GM12878 (cell line): ENCODE data around the gene NOTCH1. TPM values are rescaled to one million over a fixed set of nuclear protein-coding genes. Genes with fewer than 3 reads are reported as not detected.

Experiments
- ATAC-seq: fragments of 200-7000 bp; cut with Tn5 transposase; 3 replicates; pipeline ENCODE4 v1.9.1; 2020; ENCODE audit warnings: mild to moderate bottlenecking, moderate library complexity
- BruUV-seq: library from RNA; stranded (reverse); fragments of 400-500 nt; replicated peaks from 2 replicates; lab custom pipeline; 2021; lab: Mats Ljungman, UMichigan
- CTCF ChIA-PET: fragments of 300-600 bp; sonication (Branson Sonifier 250); formaldehyde crosslinking; extraction: SDS; loops from one replicate; lab custom pipeline; 2021; ENCODE audit warnings: inconsistent platforms; lab: Yijun Ruan, JAX
- POLR2A ChIA-PET: fragments of 350-600 bp; formaldehyde crosslinking; extraction: SDS; loops from one replicate; lab custom pipeline; 2021; ENCODE audit warnings: inconsistent platforms; lab: Charles Lee
- RAD21 ChIA-PET: fragments of 300-600 bp; sonication (Branson Sonifier 250); formaldehyde crosslinking; loops from one replicate; lab custom pipeline; 2023; ENCODE audit warnings: antibody characterized with exemption; ENCODE audit not compliant: unreplicated experiment; lab: Charles Lee
- SMC1A ChIA-PET: fragments of 300-600 bp; sonication (Branson Sonifier 250); formaldehyde crosslinking; loops from one replicate; lab custom pipeline; 2023; ENCODE audit not compliant: unreplicated experiment, uncharacterized antibody; lab: Charles Lee
- DNase-seq: peaks from one replicate; pipeline ENCODE4 v3.0.0-alpha.2; 2011; ENCODE audit warnings: low read depth, low spot score
- FAIRE-seq: peaks from 3 replicates; lab custom pipeline; 2011; peaks lifted over from hg19 to GRCh38; lab: Jason Lieb, UNC
- H2AFZ ChIP-seq: 2 replicates; pipeline ENCODE4 v1.6.0; 2011; ENCODE audit warnings: low read depth, low read length, control low read depth; ENCODE audit not compliant: control insufficient read depth
- H3K27ac ChIP-seq: 2 replicates; pipeline ENCODE4 v1.5.1; 2011; ENCODE audit warnings: control low read depth; ENCODE audit not compliant: control insufficient read depth, insufficient read depth
- H3K27me3 ChIP-seq, 2 experiments: replicated peaks in 1 of 2; 2 replicates each; pipeline versions ENCODE4 v1.6.0 to v1.6.1; 2011; ENCODE audit warnings: low read length in 1 of 2; ENCODE audit not compliant: control insufficient read depth in 2 of 2, insufficient read depth in 2 of 2
- H3K36me3 ChIP-seq, 2 experiments: 2 replicates each; pipeline ENCODE4 v1.5.1; 2011; ENCODE audit warnings: low read length in 1 of 2; ENCODE audit not compliant: control insufficient read depth in 2 of 2, insufficient read depth in 2 of 2
- H3K4me1 ChIP-seq: 2 replicates; pipeline ENCODE4 v1.6.1; 2011; ENCODE audit warnings: mild to moderate bottlenecking, low read length, moderate library complexity, mixed read lengths; ENCODE audit not compliant: control insufficient read depth, insufficient read depth
- H3K4me2 ChIP-seq: 2 replicates; pipeline ENCODE4 v1.6.0; 2011; ENCODE audit warnings: control low read depth; ENCODE audit not compliant: control insufficient read depth, insufficient read depth
- H3K4me3 ChIP-seq: fragments of 200-600 bp; sonication (generic); 2 replicates; pipeline ENCODE4 v1.5.1; 2016
- H3K79me2 ChIP-seq: 2 replicates; pipeline ENCODE4 v1.6.0; 2011; ENCODE audit warnings: low read length; ENCODE audit not compliant: control insufficient read depth, insufficient read depth
- H3K9ac ChIP-seq: 2 replicates; pipeline ENCODE4 v1.8.0; 2011; ENCODE audit warnings: low read length, control low read depth, mixed read lengths; ENCODE audit not compliant: control insufficient read depth, insufficient read depth
- H3K9me3 ChIP-seq: replicated peaks from 3 replicates; pipeline ENCODE4 v1.5.1; 2011; ENCODE audit warnings: mild to moderate bottlenecking, low read length; ENCODE audit not compliant: control insufficient read depth, insufficient read depth
- H4K20me1 ChIP-seq: 2 replicates; pipeline ENCODE4 v1.6.0; 2011; ENCODE audit not compliant: control insufficient read depth, insufficient read depth
- IRF5 ChIP-seq: fragments of 450-650 bp; IDR thresholded peaks from 2 replicates; pipeline ENCODE4 v1.6.1; 2017; ENCODE audit warnings: borderline replicate concordance
- PAX5 ChIP-seq: IDR thresholded peaks from 2 replicates; pipeline ENCODE4 v1.6.1; 2011; ENCODE audit warnings: low read depth, low read length, borderline replicate concordance
- PAX8 ChIP-seq: fragments of 450-650 bp; IDR thresholded peaks from 2 replicates; pipeline ENCODE4 v1.6.1; 2017; ENCODE audit warnings: mild to moderate bottlenecking, moderate library complexity
- RAD51 ChIP-seq: fragments of 450-650 bp; IDR thresholded peaks from 2 replicates; pipeline ENCODE4 v1.6.1; 2016; ENCODE audit warnings: moderate library complexity, mild to moderate bottlenecking, inconsistent platforms
- RBBP5 ChIP-seq: fragments of 200-600 bp; sonication (generic); conservative IDR thresholded peaks from 2 replicates; pipeline ENCODE4 v1.6.1; 2016
- SMAD1 ChIP-seq: fragments of 450-650 bp; IDR thresholded peaks from 2 replicates; pipeline ENCODE4 v1.6.1; 2018; ENCODE audit warnings: mild to moderate bottlenecking, low read depth; ENCODE audit not compliant: partially characterized antibody
- SPI1 ChIP-seq: IDR thresholded peaks from 2 replicates; pipeline ENCODE4 v1.6.1; 2011; ENCODE audit warnings: low read depth, mild to moderate bottlenecking, low read length, moderate library complexity, borderline replicate concordance; ENCODE audit not compliant: insufficient read depth
- ZNF592 ChIP-seq: fragments of 450-650 bp; IDR thresholded peaks from 2 replicates; pipeline ENCODE4 v1.6.1; 2017; ENCODE audit warnings: mild to moderate bottlenecking, moderate library complexity
- WGBS: methylation state at CpG from one replicate; pipeline ENCODE4 v1.1.6; 2016; ENCODE audit warnings: low lambda C conversion rate; ENCODE audit not compliant: insufficient replicate concordance, insufficient coverage; ENCODE audit errors: missing lambda C conversion rate; 5-methylcytosine and 5-hydroxymethylcytosine counted together
- in situ Hi-C: fragments of 300-500 bp; cut with MboI; formaldehyde crosslinking; loops from 9 replicates; pipeline ENCODE4 v1.14.3; 2018; ENCODE audit warnings: mixed read lengths
- intact Hi-C: fragments of 100-400 bp; cut with micrococcal nuclease; formaldehyde crosslinking; loops from one replicate; pipeline ENCODE4 v1.14.2; 2022; ENCODE audit not compliant: unreplicated experiment
- polyA plus RNA-seq, 11 experiments: library from polyadenylated mRNA; depleted of rRNA in 4 of 11; unstranded in 6 of 11; stranded (reverse) in 5 of 11; fragments of >200 nt; fragmentation: Nextera tagmentation in 4 of 11; fragmentation: Illumina TruSeq in 1 of 11; extraction: Ambion mirVana in 4 of 11; extraction: Trizol in 1 of 11; gene quantifications; 1 replicate in 1 of 11; 2 replicates in 10 of 11; pipeline versions ENCODE4 v1.2.1 to v1.2.3, GENCODE V29; 2011 to 2016; ENCODE audit warnings: inconsistent platforms in 2 of 11, missing spikeins in 2 of 11, low read depth in 1 of 11
- total RNA-seq, 4 experiments: library from RNA; depleted of rRNA in 3 of 4; stranded (reverse); fragments of >200 nt in 3 of 4; fragmentation: Illumina TruSeq in 1 of 4; extraction: Trizol in 1 of 4; gene quantifications; 2 replicates each; pipeline versions ENCODE4 v1.2.1 to v1.2.3, GENCODE V29; 2013 to 2021
- TF ChIP-seq, protein P1 (sequence below): IDR thresholded peaks from 2 replicates; pipeline ENCODE4 v1.6.1; 2012; ENCODE audit warnings: mild to moderate bottlenecking, low read depth, low read length

NOTCH1 gene
- total and polyA plus RNA-seq, 10 of the 15 experiments (the other 5 are each of a cell fraction or from before 2014, with no cell fraction given): 0.02 to 40.0 (median 3.7) TPM

DNA sequence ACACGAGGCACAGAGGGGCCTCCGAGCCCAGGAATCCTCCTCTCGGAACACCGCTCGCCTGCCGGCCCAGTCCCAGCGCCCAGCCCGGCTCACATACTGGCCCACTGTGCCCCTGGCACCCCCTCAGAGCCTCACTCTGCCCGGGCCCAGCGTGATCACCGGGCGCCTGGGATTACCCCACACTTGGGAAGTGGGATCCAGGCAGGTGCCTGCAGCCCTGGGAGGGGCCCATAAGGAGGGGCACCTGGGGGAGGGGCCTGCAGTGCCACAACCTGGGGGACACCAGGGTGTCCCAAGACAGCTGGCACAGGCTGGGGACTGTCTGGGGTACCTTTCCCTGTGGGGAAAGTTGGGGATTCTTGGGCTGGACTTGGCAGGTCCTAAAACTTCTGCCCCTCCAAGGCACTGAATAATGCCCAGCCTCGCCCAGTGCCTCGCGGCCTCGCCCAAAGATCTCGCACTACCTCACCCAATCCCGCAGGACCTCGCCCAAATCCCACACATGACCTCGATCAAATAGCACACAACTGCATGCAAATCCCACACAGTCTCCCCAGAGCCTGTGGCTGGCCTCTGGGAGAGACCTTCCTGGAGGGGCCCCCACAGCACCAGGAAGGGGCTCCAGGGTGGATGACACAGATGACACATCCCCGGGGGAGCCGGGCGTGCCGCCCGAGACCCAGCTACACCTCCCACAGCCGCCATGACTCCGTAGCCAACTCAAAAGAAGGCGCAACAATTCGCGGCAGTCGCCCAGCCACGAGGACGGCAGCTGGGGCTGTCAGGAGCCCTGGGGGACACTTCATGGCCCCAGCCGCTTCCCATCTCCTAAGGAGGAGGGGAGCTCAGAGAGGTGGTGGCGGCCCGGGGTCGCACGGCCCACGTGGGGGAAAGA lies 13.7 kb downstream of the NOTCH1 start (continued):
- TF ChIP-seq, protein P1, sequence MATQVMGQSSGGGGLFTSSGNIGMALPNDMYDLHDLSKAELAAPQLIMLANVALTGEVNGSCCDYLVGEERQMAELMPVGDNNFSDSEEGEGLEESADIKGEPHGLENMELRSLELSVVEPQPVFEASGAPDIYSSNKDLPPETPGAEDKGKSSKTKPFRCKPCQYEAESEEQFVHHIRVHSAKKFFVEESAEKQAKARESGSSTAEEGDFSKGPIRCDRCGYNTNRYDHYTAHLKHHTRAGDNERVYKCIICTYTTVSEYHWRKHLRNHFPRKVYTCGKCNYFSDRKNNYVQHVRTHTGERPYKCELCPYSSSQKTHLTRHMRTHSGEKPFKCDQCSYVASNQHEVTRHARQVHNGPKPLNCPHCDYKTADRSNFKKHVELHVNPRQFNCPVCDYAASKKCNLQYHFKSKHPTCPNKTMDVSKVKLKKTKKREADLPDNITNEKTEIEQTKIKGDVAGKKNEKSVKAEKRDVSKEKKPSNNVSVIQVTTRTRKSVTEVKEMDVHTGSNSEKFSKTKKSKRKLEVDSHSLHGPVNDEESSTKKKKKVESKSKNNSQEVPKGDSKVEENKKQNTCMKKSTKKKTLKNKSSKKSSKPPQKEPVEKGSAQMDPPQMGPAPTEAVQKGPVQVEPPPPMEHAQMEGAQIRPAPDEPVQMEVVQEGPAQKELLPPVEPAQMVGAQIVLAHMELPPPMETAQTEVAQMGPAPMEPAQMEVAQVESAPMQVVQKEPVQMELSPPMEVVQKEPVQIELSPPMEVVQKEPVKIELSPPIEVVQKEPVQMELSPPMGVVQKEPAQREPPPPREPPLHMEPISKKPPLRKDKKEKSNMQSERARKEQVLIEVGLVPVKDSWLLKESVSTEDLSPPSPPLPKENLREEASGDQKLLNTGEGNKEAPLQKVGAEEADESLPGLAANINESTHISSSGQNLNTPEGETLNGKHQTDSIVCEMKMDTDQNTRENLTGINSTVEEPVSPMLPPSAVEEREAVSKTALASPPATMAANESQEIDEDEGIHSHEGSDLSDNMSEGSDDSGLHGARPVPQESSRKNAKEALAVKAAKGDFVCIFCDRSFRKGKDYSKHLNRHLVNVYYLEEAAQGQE: no peak
- TF ChIP-seq PAX8 (no peak), SMAD1 (no peak), PAX5 (no peak), RBBP5 (no peak)

- H2AFZ ChIP-seq: no peak overlapping the region
- no peak overlapping the region for H3K4me3 ChIP-seq
- FAIRE-seq (no peak), DNase-seq (no peak), ATAC-seq (no peak)
- intact Hi-C loops: no loop called here
- H3K27me3 ChIP-seq: no peaks in the 10 kb centered on the region
- peaks cover 0 to 12% of the 10 kb centered on the region in 2 experiments; a peak in 2 of 4 replicates for H3K36me3 ChIP-seq
- no peak overlapping the region; the same call in 1 of the 2 replicates for H3K4me2 ChIP-seq
- no peak overlapping the region for H3K27ac ChIP-seq
- ChIA-PET POLR2A (no interaction called here), SMC1A (interaction anchor here (0.6 kb wide), 1 partner anchor 81 kb away, joined by 3 read pairs; no protein-coding TSS in a partner anchor), RAD21 (interaction anchor here (0.5 kb wide), 1 partner anchor 17 kb away, joined by 3 read pairs; no protein-coding TSS in a partner anchor), CTCF (interaction anchor here (0.6 kb wide), 2 partner anchors 11 to 141 kb away, joined by 3 read pairs; no protein-coding TSS in a partner anchor)
- no peaks in the 10 kb centered on the region for H3K9me3 ChIP-seq
- BruUV-seq: no TSS peak
- in situ Hi-C loops: no loop called here
- H3K9ac ChIP-seq: no peak overlapping the region
- H3K79me2 ChIP-seq: peaks cover 19% of the 10 kb centered on the region
- peaks cover 40% of the 10 kb centered on the region for H3K4me1 ChIP-seq
- peaks cover 4% of the 10 kb centered on the region; the same call in 1 of the 2 replicates for H4K20me1 ChIP-seq
- TF ChIP-seq PAX5 (no peak), RAD51 (no peak), ZNF592 (no peak), IRF5 (no peak), SPI1 (no peak)
- WGBS: 81% methylated on average over 35 of the region's 37 CpGs
Observed at GRCh38 chr9:136531186-136531903, 14.5 kb downstream of the NOTCH1 start.
